Mammary epithelial cell (primary cell): Measurements from ENCODE around the gene TEX53.

Experiments used
- CTCF ChIP-seq, 2 donors: IDR thresholded peaks in 1 of 2; conservative IDR thresholded peaks in 1 of 2; 2 replicates each; pipeline ENCODE4 v1.5.1; 2011 to 2012; ENCODE audit warnings: inconsistent platforms in 2 of 2, low read length in 2 of 2, mild to moderate bottlenecking in 2 of 2, control low read depth in 1 of 2, low read depth in 1 of 2; ENCODE audit not compliant: insufficient read depth in 1 of 2; ENCODE audit errors: extremely low read depth in 1 of 2
- EZH2 ChIP-seq: IDR thresholded peaks from 2 replicates; pipeline ENCODE4 v1.6.1; 2012; ENCODE audit warnings: low read length, inconsistent platforms, borderline replicate concordance

- TF ChIP-seq CTCF (conservative IDR thresholded peaks at IDR 0.05 in 1 of 2, IDR thresholded peaks at IDR 0.05 in 1 of 2; ENCODE audit: extremely low read depth in 1 of 2, insufficient read depth in 1 of 2, low read depth in 1 of 2, low read length in 2 of 2): no peak
- TF ChIP-seq EZH2: no peak
Measured at GRCh38 chr9:114694146-114694545, 36.5 kb upstream of the TEX53 start.
